Mammary epithelial cell (primary cell): ENCODE results near the gene RPS6KA2.

Experiments used
- EZH2 ChIP-seq: IDR thresholded peaks from 2 replicates; pipeline ENCODE4 v1.6.1; 2012; ENCODE audit warnings: low read length, inconsistent platforms, borderline replicate concordance
- TF ChIP-seq, protein P1 (sequence below), 2 donors: IDR thresholded peaks in 1 of 2; conservative IDR thresholded peaks in 1 of 2; 2 replicates each; pipeline ENCODE4 v1.5.1; 2011 to 2012; ENCODE audit warnings: inconsistent platforms in 2 of 2, low read length in 2 of 2, mild to moderate bottlenecking in 2 of 2, control low read depth in 1 of 2, low read depth in 1 of 2; ENCODE audit not compliant: insufficient read depth in 1 of 2; ENCODE audit errors: extremely low read depth in 1 of 2

DNA sequence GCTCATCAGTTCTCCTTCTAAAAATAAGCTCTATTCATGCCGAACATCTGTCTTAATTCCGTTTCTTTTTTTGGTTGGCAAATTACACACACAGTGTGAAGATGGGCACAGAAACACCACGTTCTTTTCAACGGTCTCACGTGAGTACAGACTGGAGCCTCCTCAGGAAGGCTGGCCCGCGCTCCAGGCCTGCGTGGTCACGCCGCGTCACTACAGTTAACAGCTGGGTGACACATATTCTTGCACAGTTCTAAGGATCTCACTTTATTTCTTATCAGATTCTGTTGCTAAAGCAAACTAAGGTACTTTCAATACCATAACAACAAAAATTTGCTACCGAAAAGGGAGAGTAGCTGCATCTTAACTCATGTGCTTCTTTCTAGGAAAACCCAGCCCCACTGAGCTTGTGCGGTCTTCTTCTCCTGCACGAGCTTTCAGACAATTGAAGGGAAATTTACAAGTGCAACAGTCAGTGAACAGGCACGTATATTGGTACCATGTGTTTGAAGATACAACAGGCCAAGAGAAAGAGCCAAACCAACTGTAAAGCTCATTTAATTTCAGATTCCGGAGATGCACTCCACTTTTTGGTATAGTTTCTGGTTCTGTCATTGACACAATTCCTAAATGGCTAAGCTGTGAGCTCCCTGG is 188.7 kb downstream of the RPS6KA2 start:
- TF ChIP-seq, protein P1, sequence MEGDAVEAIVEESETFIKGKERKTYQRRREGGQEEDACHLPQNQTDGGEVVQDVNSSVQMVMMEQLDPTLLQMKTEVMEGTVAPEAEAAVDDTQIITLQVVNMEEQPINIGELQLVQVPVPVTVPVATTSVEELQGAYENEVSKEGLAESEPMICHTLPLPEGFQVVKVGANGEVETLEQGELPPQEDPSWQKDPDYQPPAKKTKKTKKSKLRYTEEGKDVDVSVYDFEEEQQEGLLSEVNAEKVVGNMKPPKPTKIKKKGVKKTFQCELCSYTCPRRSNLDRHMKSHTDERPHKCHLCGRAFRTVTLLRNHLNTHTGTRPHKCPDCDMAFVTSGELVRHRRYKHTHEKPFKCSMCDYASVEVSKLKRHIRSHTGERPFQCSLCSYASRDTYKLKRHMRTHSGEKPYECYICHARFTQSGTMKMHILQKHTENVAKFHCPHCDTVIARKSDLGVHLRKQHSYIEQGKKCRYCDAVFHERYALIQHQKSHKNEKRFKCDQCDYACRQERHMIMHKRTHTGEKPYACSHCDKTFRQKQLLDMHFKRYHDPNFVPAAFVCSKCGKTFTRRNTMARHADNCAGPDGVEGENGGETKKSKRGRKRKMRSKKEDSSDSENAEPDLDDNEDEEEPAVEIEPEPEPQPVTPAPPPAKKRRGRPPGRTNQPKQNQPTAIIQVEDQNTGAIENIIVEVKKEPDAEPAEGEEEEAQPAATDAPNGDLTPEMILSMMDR (conservative IDR thresholded peaks at IDR 0.05 in 1 of 2, IDR thresholded peaks at IDR 0.05 in 1 of 2; ENCODE audit: extremely low read depth in 1 of 2, insufficient read depth in 1 of 2, low read depth in 1 of 2, low read length in 2 of 2): no peak
- TF ChIP-seq EZH2: no peak
